Jurkat, Clone E6-1 (cell line): Measurements from ENCODE around the gene SORBS1.

Experiments used
- DNase-seq: peaks from one replicate; pipeline ENCODE4 v3.0.0-alpha.2; 2011; ENCODE audit warnings: low read depth, low spot score
- H3K4me3 ChIP-seq: 2 replicates; pipeline ENCODE4 v1.5.1; 2011; ENCODE audit warnings: mild to moderate bottlenecking, low read length, control low read depth, moderate library complexity

SORBS1 gene

DNA sequence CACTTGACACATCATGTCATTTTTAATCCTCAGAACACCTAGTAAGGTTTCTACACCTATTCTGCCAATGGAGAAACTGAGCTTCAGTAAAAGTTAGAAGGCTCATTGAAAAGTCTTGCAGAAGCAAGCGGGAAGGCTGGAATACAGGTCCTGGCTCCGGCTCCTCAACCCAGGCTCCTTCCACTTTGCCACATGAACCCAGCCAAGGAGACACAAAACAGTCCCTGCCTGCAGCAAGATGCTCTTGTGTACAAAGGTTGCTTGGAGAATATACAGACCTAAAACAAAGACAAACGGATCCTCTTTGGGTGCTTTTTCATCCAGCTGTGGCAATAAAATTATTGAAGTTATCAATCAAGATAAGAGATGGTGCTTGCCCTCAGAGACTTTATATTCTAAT lies 106.8 kb downstream of the SORBS1 start:
- no peak for DNase-seq
- H3K4me3 ChIP-seq, result no peak overlapping the region

DNA sequence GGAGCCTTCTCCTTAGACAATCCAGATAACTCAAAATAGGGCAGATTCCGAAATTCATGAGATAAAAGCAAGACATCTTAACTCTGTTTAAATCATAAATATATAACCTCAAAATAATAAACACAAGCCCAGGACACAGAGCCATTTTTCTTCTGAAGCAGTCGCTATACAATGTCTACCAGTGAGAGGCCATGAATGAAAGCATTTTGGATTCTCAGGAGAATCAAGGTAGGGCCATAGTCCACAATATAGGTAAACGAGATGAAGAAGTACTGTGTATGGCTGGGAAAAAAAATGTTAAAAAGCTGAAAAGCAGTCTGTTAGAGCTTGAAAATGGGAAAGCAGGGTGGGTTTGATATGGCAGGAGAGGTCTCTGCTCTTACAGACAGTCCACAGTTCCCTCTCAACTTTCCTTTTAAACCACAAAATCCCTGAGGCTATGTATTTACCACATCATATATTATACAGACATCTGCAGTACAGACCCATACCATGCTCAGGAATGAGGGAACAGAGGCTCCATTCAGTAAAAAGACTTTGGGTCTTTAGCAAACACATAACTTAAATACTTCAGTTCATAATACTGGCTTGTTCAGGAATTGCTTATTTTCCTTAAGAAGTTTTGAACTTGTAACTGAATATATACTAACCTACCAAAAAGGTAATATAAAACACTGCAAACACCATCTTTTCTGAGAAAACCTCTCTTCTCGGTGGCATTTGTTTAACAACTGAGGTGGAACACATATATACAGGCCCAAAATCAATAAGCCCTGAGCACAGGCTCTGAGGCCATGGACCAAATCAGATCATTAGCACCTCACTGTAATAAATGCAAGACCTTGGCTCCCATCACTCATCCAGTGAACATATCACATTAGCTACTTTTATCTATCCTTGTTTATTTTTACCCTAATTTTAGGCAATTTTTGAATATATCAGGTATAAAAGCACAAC lies 109.3 kb downstream of the SORBS1 start:
- no peak for DNase-seq

DNA sequence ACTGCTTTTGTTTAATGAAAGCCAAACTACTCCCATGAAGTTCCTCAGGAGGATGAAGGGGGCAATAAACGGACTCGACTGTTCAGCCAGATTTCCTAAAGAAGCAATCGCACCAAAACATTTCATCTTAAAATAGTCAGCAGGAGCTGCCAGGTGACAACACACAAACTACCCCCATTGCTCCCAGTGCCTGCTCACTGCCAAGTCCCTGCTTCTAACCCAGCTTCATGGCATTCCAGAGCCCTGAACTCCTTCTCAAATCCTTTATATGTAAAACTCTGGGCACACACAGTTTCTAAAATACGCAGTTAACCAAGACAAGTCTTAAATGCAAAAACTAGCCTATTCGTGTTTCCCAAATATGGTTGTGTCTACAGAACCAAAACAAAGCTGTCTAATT lies 110.0 kb downstream of the SORBS1 start:
- DNase-seq, result no peak
- no peak overlapping the region for H3K4me3 ChIP-seq

More for the DNA sequence above, 109.3 kb downstream of the SORBS1 start:
- no peak overlapping the region for H3K4me3 ChIP-seq

DNA sequence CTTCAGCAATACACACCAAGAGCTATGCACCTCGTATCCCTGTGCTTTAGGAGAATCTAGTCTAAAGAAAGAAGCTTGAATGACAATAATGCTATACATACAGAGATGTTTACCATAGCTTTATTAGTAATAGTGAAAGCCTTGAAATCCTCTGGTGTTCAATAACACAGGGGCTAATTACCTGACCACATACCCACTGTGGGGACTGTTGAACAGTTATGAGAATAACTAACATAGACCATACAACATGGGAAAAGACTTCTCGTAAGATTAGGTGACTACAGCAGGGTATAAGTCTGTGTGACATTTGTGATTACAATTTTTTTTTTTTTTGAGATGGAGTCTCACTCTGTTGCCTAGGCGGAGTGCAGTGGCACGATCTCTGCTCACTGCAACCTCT lies 111.0 kb downstream of the SORBS1 start:
- DNase-seq, result no peak
- H3K4me3 ChIP-seq, result no peak overlapping the region

DNA sequence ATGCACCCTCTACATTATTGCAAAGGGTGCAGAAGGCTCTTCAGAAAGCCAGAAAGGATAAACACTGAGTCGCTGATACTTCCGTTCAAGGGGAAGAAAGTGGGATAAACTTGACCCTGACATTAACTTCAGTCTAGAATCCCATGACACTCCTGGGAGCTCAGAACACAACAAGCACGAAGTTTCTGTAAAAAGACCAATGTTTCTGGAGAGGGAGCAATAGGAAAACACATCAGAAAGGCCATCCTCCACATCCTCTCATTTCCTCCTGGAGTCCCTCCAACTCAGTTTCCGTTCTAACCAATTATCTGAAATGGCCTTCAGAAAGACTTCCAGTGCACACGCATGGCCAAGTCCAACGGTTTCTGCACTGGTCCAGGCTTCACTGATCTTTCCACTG lies 113.5 kb downstream of the SORBS1 start:
- H3K4me3 ChIP-seq, result no peak overlapping the region
- DNase-seq, result no peak

DNA sequence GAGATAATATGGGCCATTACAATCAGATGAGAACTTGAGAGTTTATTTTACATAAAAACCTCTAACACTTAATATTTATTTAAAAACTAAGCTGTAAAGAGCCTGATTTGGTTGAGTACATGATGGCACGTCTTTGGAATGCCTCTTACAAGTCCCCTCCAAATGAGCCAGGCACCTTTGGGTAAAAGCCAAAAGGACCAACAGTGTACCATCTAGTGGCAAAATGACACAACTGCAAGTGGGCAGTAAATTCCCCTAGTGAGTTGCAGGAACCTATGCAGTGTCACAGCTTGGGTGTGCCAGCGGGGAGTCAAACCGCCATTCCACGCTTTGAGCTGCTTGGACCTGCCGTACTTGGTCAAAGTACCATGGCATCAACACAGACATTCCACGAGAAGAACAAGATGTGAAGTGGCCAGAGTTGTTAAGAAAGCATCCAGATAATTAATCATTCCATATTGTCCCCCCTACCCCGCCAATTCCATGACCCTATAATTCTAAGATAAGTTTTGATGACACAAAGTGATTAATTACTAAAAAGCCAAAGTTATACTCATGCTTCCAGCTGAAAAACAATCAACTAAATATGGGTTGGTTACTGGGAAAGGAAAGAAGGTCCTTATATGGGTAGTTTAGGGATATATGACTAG lies 115.2 kb downstream of the SORBS1 start:
- no peak overlapping the region for H3K4me3 ChIP-seq

DNA sequence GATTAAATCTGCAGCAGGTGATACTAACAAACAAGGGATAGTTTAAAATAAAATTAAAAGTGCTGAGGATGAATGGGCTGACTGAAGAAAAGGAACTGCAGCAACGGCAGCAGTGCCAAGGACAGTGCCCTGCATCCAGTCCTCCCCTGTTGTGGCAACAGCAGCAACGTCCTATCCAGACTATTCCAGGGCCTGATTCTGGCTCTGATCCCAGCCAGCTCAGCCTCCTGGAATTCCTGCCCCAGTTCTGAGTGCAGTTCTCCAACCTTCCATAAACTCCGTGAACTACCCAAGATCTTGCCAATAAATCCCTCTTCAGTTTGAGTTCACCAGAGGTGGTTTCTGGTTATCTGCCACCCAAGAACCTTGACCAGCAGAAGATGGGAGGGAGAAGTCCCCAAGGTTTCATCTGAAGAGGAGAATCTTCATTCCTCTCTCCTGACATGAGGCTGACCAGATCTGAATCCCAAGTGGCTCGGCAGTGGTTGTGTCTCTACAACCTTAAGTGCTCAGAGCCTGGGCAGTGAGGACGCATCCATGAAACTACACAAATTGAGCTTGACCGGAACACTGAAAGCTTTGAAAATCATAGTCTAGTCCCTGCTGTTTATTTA lies 115.8 kb downstream of the SORBS1 start:
- no peak overlapping the region for H3K4me3 ChIP-seq
- no peak for DNase-seq

More for the DNA sequence above, 115.2 kb downstream of the SORBS1 start:
- DNase-seq, result peak; percentile 63

DNA sequence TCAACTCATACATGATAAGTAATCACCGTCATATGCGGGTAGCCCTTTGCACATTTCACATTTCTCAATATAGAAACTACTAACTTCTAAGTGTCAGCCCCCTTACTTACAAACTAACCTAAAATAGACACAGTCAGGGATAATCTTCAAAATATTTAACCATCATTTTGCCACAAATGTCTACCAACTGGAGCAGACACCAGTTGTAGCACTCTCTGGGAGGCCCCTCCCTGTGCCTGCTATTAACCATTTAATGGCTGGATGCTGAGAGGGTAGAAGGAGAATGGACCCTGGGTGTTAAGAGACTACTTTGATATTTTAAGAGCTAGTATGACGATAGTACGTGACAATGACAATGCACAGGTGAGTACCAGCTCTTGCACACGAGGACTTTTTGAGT lies 116.4 kb downstream of the SORBS1 start:
- H3K4me3 ChIP-seq, result no peak overlapping the region
- DNase-seq, result no peak

DNA sequence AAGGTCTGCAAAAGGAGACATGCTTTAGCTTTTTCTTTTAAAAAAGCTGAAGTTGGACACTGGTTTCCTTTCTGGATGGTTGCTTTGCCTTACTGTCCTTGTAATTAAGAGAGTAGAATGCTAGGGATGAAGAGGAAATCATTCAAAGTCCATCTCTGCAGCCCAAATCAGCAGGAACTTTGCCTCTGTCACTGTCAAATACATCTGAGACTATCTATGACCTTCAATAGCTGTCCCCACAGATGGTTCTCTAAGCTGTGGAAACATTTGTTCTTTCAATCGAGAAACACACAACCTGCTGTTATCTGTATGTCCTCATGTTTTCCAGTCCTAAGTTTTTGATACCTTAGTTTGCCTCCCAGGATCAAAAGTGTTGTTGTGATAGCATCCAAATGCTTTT lies 117.5 kb downstream of the SORBS1 start:
- no peak overlapping the region for H3K4me3 ChIP-seq
- DNase-seq, result no peak

DNA sequence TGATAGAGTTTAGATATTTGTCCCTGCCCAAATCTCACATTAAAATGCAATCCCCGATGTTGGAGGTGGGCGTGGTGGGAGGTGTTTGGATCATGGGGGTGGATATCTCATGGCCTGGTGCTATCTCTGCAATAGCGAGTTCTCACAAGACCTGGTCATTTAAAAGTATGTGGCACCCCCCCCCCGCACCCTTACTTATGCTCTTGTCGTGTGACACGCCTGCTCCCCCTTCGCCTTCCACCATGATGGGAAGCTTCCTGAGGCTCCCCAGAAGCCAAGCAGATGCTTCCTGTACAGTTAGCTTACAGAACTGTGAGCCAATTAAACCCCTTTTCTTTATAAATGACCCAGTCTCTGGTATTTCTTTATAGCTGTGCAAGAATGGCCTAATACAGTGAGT lies 118.8 kb downstream of the SORBS1 start:
- DNase-seq, result no peak
- no peak overlapping the region for H3K4me3 ChIP-seq

DNA sequence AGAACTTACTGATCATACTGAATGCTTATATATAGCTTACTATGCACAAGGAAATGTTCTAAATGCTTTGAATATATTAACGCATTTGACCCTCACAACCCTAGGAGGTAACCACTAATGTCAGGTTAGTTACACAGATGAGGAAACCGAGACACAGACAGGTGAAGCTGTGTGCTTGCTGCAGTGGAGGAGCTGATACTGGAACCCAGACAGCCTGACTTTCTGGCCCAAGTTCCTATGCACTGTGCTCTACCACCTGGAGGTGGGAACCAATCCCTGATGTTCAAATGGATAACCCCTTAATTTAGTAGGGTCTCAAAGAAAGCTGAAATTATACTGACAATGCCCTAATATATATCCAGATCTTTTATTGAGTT lies 119.6 kb downstream of the SORBS1 start:
- no peak overlapping the region for H3K4me3 ChIP-seq
- DNase-seq, result no peak

DNA sequence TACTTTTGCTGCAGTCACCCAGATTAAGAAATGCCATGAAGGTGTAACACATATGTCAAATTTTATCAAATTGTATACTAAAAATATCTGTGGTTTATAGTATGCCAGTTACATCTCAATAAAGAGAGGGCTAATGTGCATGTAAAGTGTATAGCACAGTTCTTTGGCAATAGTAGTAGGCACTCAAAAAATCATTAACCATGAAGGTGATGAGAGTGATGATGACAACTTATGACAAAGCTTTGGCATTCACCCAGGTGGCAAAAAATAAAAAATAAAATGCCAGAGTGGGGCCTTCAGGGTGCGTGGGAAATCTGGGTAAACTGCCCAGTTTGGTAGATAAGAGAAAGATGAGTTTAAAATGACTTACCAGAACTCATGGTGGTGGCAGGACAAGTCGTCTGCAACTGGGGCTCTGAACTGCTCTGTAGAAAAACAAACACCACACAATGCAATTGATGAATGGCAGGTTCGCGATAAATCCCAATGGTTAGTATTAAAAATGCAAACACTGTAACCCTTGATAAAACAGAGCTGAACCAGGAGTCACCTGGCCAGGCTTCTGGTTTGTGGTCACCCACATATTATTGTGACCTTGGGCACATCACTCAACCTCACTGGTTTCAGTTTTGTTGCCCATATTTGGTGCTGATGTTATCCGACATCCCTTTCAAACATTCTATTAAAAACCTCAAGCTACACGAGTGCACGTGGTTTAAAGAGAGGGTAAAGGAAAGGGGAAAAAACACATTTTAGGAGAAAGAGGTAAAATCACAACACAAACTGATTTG lies 120.2 kb downstream of the SORBS1 start:
- DNase-seq, result peak; percentile 17
- no peak overlapping the region for H3K4me3 ChIP-seq

DNA sequence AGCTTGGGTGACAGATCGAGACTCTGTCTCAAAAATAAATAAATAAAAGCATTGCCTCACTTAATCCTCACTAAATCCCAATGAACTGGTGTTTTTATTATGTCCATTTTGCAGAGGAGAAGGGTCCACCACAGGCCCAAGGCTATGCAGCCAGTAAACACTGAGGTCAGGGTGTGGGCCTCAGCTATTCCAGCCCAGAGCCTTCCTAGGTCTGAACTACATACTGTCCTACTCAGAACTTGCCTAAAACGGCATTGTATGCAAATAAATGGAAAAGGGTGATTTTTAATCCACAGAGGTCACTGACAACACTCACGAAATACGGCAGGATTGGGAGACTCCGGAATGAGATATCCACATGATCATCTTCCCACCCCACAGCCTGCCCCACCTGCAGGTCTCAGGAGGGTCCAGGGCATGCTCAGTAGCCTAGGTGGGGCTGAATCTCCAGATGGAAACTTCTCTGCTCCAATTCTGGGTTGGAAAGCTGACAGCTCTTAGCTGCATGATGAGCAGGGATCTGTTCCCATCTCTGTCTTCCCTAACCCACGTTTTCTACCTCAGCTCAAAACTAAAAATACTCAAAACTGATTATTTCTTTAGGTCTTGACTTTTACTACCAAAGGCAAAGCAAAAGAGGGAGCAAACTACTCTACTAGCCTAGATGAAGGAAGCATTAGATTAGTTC lies 121.0 kb downstream of the SORBS1 start:
- H3K4me3 ChIP-seq, result no peak overlapping the region
- DNase-seq, result no peak

DNA sequence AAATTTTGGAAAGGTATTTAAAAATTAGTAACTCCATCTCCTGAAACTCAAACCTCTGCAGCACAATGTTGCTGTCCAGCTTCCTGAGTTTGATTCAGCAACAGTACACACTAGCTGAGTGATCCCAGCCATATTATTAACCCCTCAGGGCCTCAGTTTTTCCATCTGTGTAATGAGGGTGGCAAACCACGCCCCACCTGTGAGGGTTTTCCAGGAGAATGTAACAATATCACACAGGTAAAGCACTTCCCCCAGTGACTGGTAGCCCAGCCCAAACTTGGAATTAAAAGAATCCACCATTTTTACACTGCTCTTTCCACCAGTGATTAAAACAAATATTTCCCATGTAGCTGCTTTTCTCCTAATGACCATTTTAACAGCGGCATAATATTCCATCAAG lies 122.4 kb downstream of the SORBS1 start:
- DNase-seq, result no peak
- H3K4me3 ChIP-seq, result no peak overlapping the region

DNA sequence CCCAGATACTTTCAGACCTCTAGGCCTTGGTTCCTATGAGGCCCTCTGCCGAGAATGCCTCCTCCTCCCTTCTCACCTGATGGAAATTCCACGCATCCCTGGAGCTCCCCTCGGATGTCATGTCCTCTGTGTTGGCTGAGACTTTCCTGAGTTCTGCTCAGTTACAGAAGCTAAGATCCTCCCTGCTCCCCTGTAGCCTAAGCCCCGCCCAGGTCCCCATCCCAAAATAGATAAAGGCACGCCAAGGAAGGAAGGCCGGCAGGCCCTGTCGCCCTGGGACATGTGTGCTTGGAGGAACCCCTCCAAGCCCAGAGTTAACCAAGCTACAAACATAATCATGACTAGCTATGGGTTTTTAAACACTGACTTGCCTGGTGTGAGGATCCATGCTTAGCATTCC lies 123.5 kb downstream of the SORBS1 start:
- no peak for DNase-seq
- no peak overlapping the region for H3K4me3 ChIP-seq

DNA sequence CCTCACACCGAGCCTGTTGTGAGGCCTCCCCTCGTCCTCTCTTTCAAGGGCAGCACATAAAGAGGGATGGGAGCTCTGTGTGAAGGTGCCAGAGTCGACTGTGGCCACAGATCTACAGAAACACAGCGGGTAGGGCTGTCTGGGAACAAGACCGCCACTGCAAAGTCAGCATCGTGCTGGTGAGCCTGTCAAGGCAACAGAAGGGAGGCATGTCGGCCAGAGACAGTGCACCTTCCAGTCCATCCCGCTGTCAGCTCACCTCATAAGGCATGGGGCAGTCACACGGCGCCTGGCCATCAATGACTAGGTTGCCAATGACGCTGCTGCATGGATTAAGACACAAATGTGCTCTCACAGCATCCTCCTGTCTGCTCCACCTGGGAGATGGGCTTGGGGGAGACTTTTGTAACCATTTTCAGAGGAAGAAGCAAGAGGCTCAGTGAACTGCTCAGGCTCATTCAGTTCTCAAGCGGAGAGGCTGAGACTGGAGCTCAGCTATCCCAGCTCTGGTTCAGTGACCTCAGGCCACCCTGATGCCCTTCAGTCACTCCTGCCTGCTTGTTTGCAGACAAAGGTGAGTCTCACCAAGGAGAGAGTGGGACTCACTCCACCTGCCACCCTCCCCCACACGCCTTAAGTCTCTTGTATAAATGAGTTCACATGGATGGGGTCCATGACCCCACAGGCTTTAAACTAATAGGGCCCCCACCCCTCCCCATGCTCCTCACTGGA lies 125.5 kb downstream of the SORBS1 start:
- DNase-seq, result no peak
- H3K4me3 ChIP-seq, result no peak overlapping the region

DNA sequence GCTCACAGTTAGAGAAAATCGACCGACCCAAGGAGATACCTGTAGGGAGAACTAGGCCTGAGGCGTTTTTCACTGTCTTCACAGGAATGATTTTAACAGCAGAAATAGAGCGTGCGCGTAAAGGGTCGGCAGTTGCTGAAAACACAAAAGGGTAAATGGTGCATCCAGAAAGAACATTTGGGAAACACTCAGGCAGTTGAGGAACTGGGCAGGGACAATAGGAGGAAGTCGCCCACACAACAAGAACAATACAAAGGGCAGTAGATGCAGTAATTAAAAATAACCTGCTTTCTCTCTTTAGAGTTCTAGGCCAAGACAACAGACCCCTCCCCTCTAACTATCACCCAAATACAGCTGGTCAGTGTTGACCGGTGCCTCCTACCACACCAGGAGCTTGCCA lies 126.6 kb downstream of the SORBS1 start:
- no peak overlapping the region for H3K4me3 ChIP-seq

DNA sequence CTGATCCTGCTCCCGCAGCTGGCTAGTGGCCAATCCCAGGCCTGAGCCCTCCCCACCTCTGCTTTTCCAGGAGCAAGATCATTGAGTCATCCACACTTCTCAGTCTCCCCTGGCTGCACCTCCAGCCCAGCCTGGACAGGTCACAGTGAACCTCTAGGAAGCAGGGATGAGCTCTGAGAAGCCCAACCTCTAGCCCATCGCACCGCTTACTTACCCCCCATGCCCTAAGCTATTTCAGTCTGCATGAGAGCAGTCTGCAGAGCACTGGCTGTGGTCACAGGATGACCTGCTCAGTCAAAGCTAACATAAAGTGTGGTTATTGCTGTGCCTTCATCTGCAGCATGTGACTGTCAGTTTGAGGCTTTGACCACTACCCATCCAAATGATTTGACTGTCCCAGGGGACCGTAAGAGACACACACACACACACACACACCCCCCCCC lies 129.2 kb downstream of the SORBS1 start:
- no peak overlapping the region for H3K4me3 ChIP-seq
- DNase-seq, result no peak

More for the DNA sequence above, 126.6 kb downstream of the SORBS1 start:
- DNase-seq, result no peak
